ENCODE measurements around the gene ACOXL.

GRCh38 chr2:110713513-110714362, 18.6 kb upstream of the ACOXL start:
- TF ChIP-seq CTCF (conservative IDR thresholded peaks at IDR 0.05 in 1 of 2, IDR thresholded peaks at IDR 0.05 in 1 of 2; ENCODE audit: extremely low read depth in 1 of 2, insufficient read depth in 1 of 2, low read depth in 1 of 2, low read length in 2 of 2) (no peak), EZH2 (IDR thresholded peaks at IDR 0.05; ENCODE audit: borderline replicate concordance, low read length) (no peak)

All from mammary epithelial cell (primary cell).